Endodermal cell (in vitro differentiated cells): ENCODE data around the gene CHTF18. TPM values are rescaled to one million over a fixed set of nuclear protein-coding genes. Genes with fewer than 3 reads are reported as not detected.

ENCODE experiments used
- DNase-seq: peaks from one replicate; pipeline ENCODE4 v3.0.0-alpha.2; 2017
- H3K27ac ChIP-seq: 2 replicates; pipeline ENCODE4 v1.5.1; 2013; ENCODE audit warnings: mild to moderate bottlenecking, low read depth, low read length, moderate library complexity
- H3K27me3 ChIP-seq: 2 replicates; pipeline ENCODE4 v1.6.1; 2013; ENCODE audit warnings: mild to moderate bottlenecking, low read length, moderate library complexity; ENCODE audit not compliant: insufficient read depth, control insufficient read depth, poor library complexity, severe bottlenecking
- H3K36me3 ChIP-seq: 2 replicates; pipeline ENCODE4 v1.7.0; 2013; ENCODE audit warnings: mild to moderate bottlenecking, low read length, moderate library complexity; ENCODE audit not compliant: control insufficient read depth, insufficient read depth
- H3K4me1 ChIP-seq: one replicate; pipeline ENCODE4 v1.7.0; 2013; ENCODE audit warnings: low read length; ENCODE audit not compliant: control insufficient read depth, insufficient read depth
- H3K4me3 ChIP-seq: 2 replicates; pipeline ENCODE4 v1.5.1; 2013; ENCODE audit warnings: mild to moderate bottlenecking, low read length, moderate library complexity
- H3K9ac ChIP-seq: 2 replicates; pipeline ENCODE4 v1.6.1; 2013; ENCODE audit warnings: mild to moderate bottlenecking, low read length, moderate library complexity; ENCODE audit not compliant: poor library complexity, severe bottlenecking; ENCODE audit errors: extremely low read depth
- H3K9me3 ChIP-seq: 2 replicates; pipeline ENCODE4 v1.6.1; 2013; ENCODE audit warnings: mild to moderate bottlenecking, low read length, moderate library complexity; ENCODE audit not compliant: control insufficient read depth
- H3K27ac Mint-ChIP-seq: 2 replicates; pipeline ENCODE4 v1.8.0; 2020; ENCODE audit warnings: mixed read lengths
- H3K27me3 Mint-ChIP-seq: 2 replicates; pipeline ENCODE4 v1.8.0; 2021; ENCODE audit warnings: mild to moderate bottlenecking, mixed read lengths; ENCODE audit not compliant: insufficient read depth
- H3K36me3 Mint-ChIP-seq: 2 replicates; pipeline ENCODE4 v1.8.0; 2020; ENCODE audit warnings: low read depth, mixed read lengths
- H3K4me1 Mint-ChIP-seq: 2 replicates; pipeline ENCODE4 v1.8.0; 2020; ENCODE audit warnings: mixed read lengths
- H3K4me3 Mint-ChIP-seq: 2 replicates; pipeline ENCODE4 v1.8.0; 2020; ENCODE audit warnings: mild to moderate bottlenecking, moderate library complexity, mixed read lengths
- H3K9me3 Mint-ChIP-seq: 2 replicates; pipeline ENCODE4 v1.8.0; 2020; ENCODE audit warnings: mild to moderate bottlenecking, mixed read lengths
- CTCF ChIP-seq: fragments of 200-600 bp; sonication (generic); conservative IDR thresholded peaks from 2 replicates; pipeline ENCODE4 v1.5.0; 2021; ENCODE audit warnings: antibody characterized with exemption, mild to moderate bottlenecking
- WGBS, 2 experiments: methylation state at CpG; one replicate each; pipeline versions ENCODE4 v1.1.5 to v1.1.7; 2013; ENCODE audit warnings: missing lambda C conversion rate in 2 of 2, mixed read lengths in 1 of 2; ENCODE audit not compliant: insufficient coverage in 1 of 2, insufficient read length in 1 of 2; 5-methylcytosine and 5-hydroxymethylcytosine counted together
- total RNA-seq, 2 donors: library from RNA; stranded (reverse); fragmentation: NEBNext Ultra II Directional in 1 of 2; extraction: Animal tissue kit (Norgen Biotek cat#: 25700) in 1 of 2; gene quantifications; 2 replicates in 1 of 2; 3 replicates in 1 of 2; pipeline ENCODE4 v1.2.1, GENCODE V29; 2021

CHTF18 gene
- total RNA-seq, 2 donors from 2014 or later = 158 to 169 TPM

GRCh38 chr16:778909-779527 lies 9.4 kb upstream of the CHTF18 start:
- no peak overlapping the region for H3K9ac ChIP-seq
- WGBS, 2 experiments = 86 to 93% methylated on average over 6 of the region's 6 CpGs
- Mint-ChIP-seq H3K4me3 (no peak overlapping the region), H3K27me3 (peaks cover 6% of the 10 kb centered on the region), H3K27ac (no peak overlapping the region), H3K4me1 (no peaks in the 10 kb centered on the region), H3K9me3 (no peaks in the 10 kb centered on the region), H3K36me3 (no peaks in the 10 kb centered on the region)
- H3K4me1 ChIP-seq = no peaks in the 10 kb centered on the region
- no peak for DNase-seq
- no peak overlapping the region for H3K4me3 ChIP-seq
- H3K9me3 ChIP-seq = no peaks in the 10 kb centered on the region
- no peaks in the 10 kb centered on the region for H3K36me3 ChIP-seq
- H3K27ac ChIP-seq = no peak overlapping the region
- H3K27me3 ChIP-seq = peaks cover 3% of the 10 kb centered on the region
- no peak for TF ChIP-seq CTCF

- no peaks in the 10 kb centered on the region for H3K4me1 ChIP-seq
- Mint-ChIP-seq H3K4me3 (no peak overlapping the region), H3K36me3 (no peaks in the 10 kb centered on the region), H3K27me3 (peaks cover 6% of the 10 kb centered on the region), H3K27ac (no peak overlapping the region), H3K9me3 (no peaks in the 10 kb centered on the region), H3K4me1 (no peaks in the 10 kb centered on the region)
- H3K9ac ChIP-seq = no peak overlapping the region
- H3K36me3 ChIP-seq = no peaks in the 10 kb centered on the region
- DNase-seq = no peak
- no peak overlapping the region for H3K4me3 ChIP-seq
- no peaks in the 10 kb centered on the region for H3K9me3 ChIP-seq
- WGBS, 2 experiments = 78 to 85% methylated on average over 6 to 13 of the region's 13 CpGs
- no peak for TF ChIP-seq CTCF
- H3K27me3 ChIP-seq = peaks cover 3% of the 10 kb centered on the region
- H3K27ac ChIP-seq = no peak overlapping the region
Observed at GRCh38 chr16:779561-779960, 8.9 kb upstream of the CHTF18 start.

GRCh38 chr16:780296-780695 lies 8.1 kb upstream of the CHTF18 start:
- Mint-ChIP-seq H3K4me3 (no peak overlapping the region), H3K27me3 (peaks cover 6% of the 10 kb centered on the region), H3K9me3 (no peaks in the 10 kb centered on the region), H3K27ac (no peak overlapping the region), H3K36me3 (peaks cover 2% of the 10 kb centered on the region), H3K4me1 (no peaks in the 10 kb centered on the region)
- 87 to 92% methylated on average over 14 to 16 of the region's 16 CpGs for WGBS, 2 experiments
- Histone ChIP-seq H3K27ac (no peak overlapping the region), H3K36me3 (no peaks in the 10 kb centered on the region), H3K4me3 (no peak overlapping the region), H3K4me1 (no peaks in the 10 kb centered on the region), H3K9me3 (no peaks in the 10 kb centered on the region), H3K27me3 (peaks cover 3% of the 10 kb centered on the region), H3K9ac (no peak overlapping the region)
- no peak for DNase-seq
- no peak for TF ChIP-seq CTCF
